Testis (tissue), 3 donors: Measurements from ENCODE around the gene WWP2. TPM values are rescaled to one million over a fixed set of nuclear protein-coding genes. Genes with fewer than 3 reads are reported as not detected.

Experiments used
- DNase-seq: peaks from one replicate; pipeline ENCODE4 v3.0.0-alpha.2; 2019
- H3K27ac ChIP-seq, 2 donors: fragments of 200-600 bp; sonication (generic); one replicate each; pipeline ENCODE4 v1.5.1; 2019
- H3K27me3 ChIP-seq: fragments of 200-600 bp; sonication (generic); one replicate; pipeline ENCODE4 v1.5.1; 2019
- H3K36me3 ChIP-seq: fragments of 200-600 bp; sonication (generic); one replicate; pipeline ENCODE4 v1.5.1; 2017; ENCODE audit warnings: low read depth; ENCODE audit errors: missing control alignments
- H3K4me1 ChIP-seq: fragments of 200-600 bp; sonication (generic); one replicate; pipeline ENCODE4 v1.5.1; 2019
- H3K4me3 ChIP-seq, 2 donors: fragments of 200-600 bp; sonication (generic); one replicate each; pipeline ENCODE4 v1.5.1; 2017 to 2019
- H3K9me3 ChIP-seq: fragments of 200-600 bp; sonication (generic); one replicate; pipeline ENCODE4 v1.5.1; 2017
- POLR2A ChIP-seq: fragments of 450-650 bp; IDR thresholded peaks from one replicate; pipeline ENCODE4 v1.6.1; 2017; ENCODE audit warnings: antibody characterized with exemption, mild to moderate bottlenecking, moderate library complexity
- WGBS, 2 donors: methylation state at CpG; one replicate each; pipeline ENCODE4 v1.1.5; 2018; 5-methylcytosine and 5-hydroxymethylcytosine counted together
- intact Hi-C: fragments of 100-400 bp; cut with DNase I; formaldehyde crosslinking; loops from one replicate; pipeline ENCODE4 v1.15.1; 2023; ENCODE audit warnings: low total_unique reads
- polyA plus RNA-seq: library from polyadenylated mRNA; stranded (reverse); fragments of 350-450 nt; fragmentation: Illumina TruSeq; extraction: RNeasy Lipid Tissue Mini Kit (QIAGEN cat#74804); gene quantifications from one replicate; pipeline ENCODE4 v1.2.3, GENCODE V29; 2014; ENCODE audit warnings: low read depth, low replicate concordance; ENCODE audit not compliant: insufficient read depth
- total RNA-seq, 2 donors: library from RNA; depleted of rRNA; stranded (reverse); fragments of >200 nt; gene quantifications; one replicate each; pipeline ENCODE4 v1.2.3, GENCODE V29; 2016
- TF ChIP-seq, protein P1 (sequence below), 3 experiments: fragments of 450-650 bp in 2 of 3; fragments of 200-600 bp in 1 of 3; sonication (generic) in 1 of 3; IDR thresholded peaks; one replicate each; pipeline ENCODE4 v1.5.1; 2016 to 2019; ENCODE audit warnings: antibody characterized with exemption in 3 of 3, mild to moderate bottlenecking in 2 of 3, moderate library complexity in 1 of 3

The WWP2 gene
- total and polyA plus RNA-seq, 3 donors from 2014 or later, result 46.4 to 60.6 (median 57.6) TPM

- peaks cover 36% of the 10 kb centered on the region for H3K4me1 ChIP-seq
- intact Hi-C loops, result no loop called here
- no peaks in the 10 kb centered on the region for H3K9me3 ChIP-seq
- 84 to 96% methylated on average over 5 of the region's 5 CpGs for WGBS, 2 donors
- H3K27ac ChIP-seq, result no peak overlapping the region
- DNase-seq, result no peak
- H3K4me3 ChIP-seq, result no peak overlapping the region
- H3K27me3 ChIP-seq, result no peaks in the 10 kb centered on the region
- TF ChIP-seq POLR2A, result no peak
- TF ChIP-seq, protein P1, sequence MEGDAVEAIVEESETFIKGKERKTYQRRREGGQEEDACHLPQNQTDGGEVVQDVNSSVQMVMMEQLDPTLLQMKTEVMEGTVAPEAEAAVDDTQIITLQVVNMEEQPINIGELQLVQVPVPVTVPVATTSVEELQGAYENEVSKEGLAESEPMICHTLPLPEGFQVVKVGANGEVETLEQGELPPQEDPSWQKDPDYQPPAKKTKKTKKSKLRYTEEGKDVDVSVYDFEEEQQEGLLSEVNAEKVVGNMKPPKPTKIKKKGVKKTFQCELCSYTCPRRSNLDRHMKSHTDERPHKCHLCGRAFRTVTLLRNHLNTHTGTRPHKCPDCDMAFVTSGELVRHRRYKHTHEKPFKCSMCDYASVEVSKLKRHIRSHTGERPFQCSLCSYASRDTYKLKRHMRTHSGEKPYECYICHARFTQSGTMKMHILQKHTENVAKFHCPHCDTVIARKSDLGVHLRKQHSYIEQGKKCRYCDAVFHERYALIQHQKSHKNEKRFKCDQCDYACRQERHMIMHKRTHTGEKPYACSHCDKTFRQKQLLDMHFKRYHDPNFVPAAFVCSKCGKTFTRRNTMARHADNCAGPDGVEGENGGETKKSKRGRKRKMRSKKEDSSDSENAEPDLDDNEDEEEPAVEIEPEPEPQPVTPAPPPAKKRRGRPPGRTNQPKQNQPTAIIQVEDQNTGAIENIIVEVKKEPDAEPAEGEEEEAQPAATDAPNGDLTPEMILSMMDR (IDR thresholded peaks at IDR 0.05), result no peak
- H3K36me3 ChIP-seq, result no peaks in the 10 kb centered on the region
These were observed 75.2 kb downstream of the WWP2 start for GRCh38 chr16:69837380-69837779.

DNA sequence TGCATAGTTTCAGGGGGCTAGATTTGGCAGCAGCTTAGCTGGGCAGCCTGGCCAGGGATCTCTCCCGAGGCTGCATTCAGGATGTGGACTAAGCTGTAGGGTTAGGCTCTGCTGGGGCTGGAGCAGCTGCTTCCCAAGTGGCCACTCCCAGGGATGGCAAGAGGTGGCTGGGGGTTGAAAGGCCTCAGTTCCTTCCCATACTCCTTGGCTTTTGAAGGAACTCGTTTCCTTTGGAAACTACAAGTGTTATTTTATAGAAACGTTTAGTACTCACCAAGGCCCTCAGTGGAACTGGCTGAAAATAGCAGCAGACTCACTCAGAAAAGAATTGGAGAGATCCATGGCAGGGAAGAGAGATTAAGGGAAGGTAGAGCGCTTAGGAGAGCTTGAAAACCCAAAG, 76.4 kb downstream of the WWP2 start:
- DNase-seq, result no peak
- H3K27ac ChIP-seq, result peak overlapping the region in 1 of 2 donors; percentile 16
- H3K4me3 ChIP-seq, result no peak overlapping the region
- no peaks in the 10 kb centered on the region for H3K9me3 ChIP-seq
- peaks cover 28% of the 10 kb centered on the region for H3K4me1 ChIP-seq
- TF ChIP-seq POLR2A, result no peak
- TF ChIP-seq, protein P1 (IDR thresholded peaks at IDR 0.05), result no peak
- H3K36me3 ChIP-seq, result no peaks in the 10 kb centered on the region
- WGBS, 2 donors, result 30 to 41% methylated on average over 4 of the region's 4 CpGs
- intact Hi-C loops, result no loop called here
- H3K27me3 ChIP-seq, result no peaks in the 10 kb centered on the region

GRCh38 chr16:69839240-69839688, 77.1 kb downstream of the WWP2 start:
- intact Hi-C loops, result no loop called here
- peak; percentile 37 for DNase-seq
- H3K27me3 ChIP-seq, result no peaks in the 10 kb centered on the region
- H3K9me3 ChIP-seq, result no peaks in the 10 kb centered on the region
- peaks cover 26% of the 10 kb centered on the region for H3K4me1 ChIP-seq
- no peak for TF ChIP-seq POLR2A
- TF ChIP-seq, protein P1 (IDR thresholded peaks at IDR 0.05), result no peak
- H3K36me3 ChIP-seq, result no peaks in the 10 kb centered on the region
- no peak overlapping the region for H3K4me3 ChIP-seq
- WGBS, 2 donors, result 23 to 31% methylated on average over 2 of the region's 2 CpGs
- H3K27ac ChIP-seq, result peak overlapping the region in 1 of 2 donors; percentile 53

DNA sequence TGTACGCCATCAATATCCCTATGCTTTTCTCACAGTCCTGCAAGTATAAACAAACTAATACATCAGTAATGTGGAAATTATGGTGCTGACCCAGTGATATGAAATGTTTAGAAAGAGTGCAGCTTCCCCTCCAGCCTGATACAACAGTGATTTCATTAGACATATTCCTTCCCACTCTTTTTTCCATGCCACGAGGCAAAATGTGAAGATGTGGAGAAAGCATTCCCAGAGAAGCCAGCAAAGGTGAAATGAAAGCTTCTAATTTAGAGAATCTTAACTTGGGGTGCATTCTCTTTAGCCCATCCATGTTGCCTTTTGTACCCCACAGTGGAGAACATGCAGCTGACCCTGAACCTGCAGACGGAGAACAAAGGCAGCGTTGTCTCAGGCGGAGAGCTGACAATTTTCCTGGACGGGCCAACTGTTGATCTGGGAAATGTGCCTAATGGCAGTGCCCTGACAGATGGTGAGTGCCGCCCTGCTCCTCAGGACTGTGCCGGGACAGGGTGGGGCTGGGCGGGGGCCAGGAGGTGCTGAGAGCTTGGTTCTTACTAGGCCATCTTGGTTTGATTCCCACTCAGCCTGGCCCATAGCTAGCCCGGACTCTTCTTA, 77.8 kb downstream of the WWP2 start:
- Histone ChIP-seq H3K27me3 (no peaks in the 10 kb centered on the region), H3K9me3 (no peaks in the 10 kb centered on the region), H3K4me3 (no peak overlapping the region), H3K4me1 (peaks cover 26% of the 10 kb centered on the region), H3K36me3 (no peaks in the 10 kb centered on the region), H3K27ac (peak overlapping the region in 1 of 2 donors; percentile 50)
- peak; percentile 75 for DNase-seq
- intact Hi-C loops, result no loop called here
- TF ChIP-seq, protein P1 (IDR thresholded peaks at IDR 0.05), result no peak
- TF ChIP-seq POLR2A, result no peak
- WGBS, 2 donors, result 58 to 73% methylated on average over 10 of the region's 10 CpGs

GRCh38 chr16:69840975-69841374, 78.8 kb downstream of the WWP2 start:
- Histone ChIP-seq H3K4me1 (peaks cover 26% of the 10 kb centered on the region), H3K27me3 (no peaks in the 10 kb centered on the region), H3K36me3 (no peaks in the 10 kb centered on the region), H3K9me3 (no peaks in the 10 kb centered on the region), H3K4me3 (no peak overlapping the region), H3K27ac (peak overlapping the region in 1 of 2 donors; percentile 50)
- WGBS, 2 donors, result 69 to 84% methylated on average over 2 of the region's 2 CpGs
- TF ChIP-seq, protein P1 (IDR thresholded peaks at IDR 0.05), result no peak
- no peak for TF ChIP-seq POLR2A
- intact Hi-C loops, result no loop called here
- DNase-seq, result no peak
